ENCODE results near the gene SOX8. TPM values are rescaled to one million over a fixed set of nuclear protein-coding genes. Genes with fewer than 3 reads are reported as not detected.

Gene SOX8
- total RNA-seq, 1 experiment from 2014 or later = 0.47 TPM

- H3K4me1 ChIP-seq (ENCODE audit: insufficient read depth, low read length) = no peaks in the 10 kb centered on the region
- ChIA-PET CTCF (no interaction called here), POLR2A (ENCODE audit: unreplicated experiment) (no interaction called here)
- intact Hi-C loops (cut with micrococcal nuclease) = no loop called here
- no peaks in the 10 kb centered on the region for H3K9me3 ChIP-seq (ENCODE audit: low read length)
- no peak overlapping the region for H2AFZ ChIP-seq (ENCODE audit: low read length)
- TF ChIP-seq EZH2 (IDR thresholded peaks at IDR 0.05; ENCODE audit: low read length, unreplicated experiment) = no peak
- no peak for TF ChIP-seq EZH2phosphoT487 (IDR thresholded peaks at IDR 0.05; ENCODE audit: borderline replicate concordance, low read length)
- no peak for TF ChIP-seq CTCF (conservative IDR thresholded peaks at IDR 0.05; ENCODE audit: low read depth, low read length)
- H3K36me3 ChIP-seq (ENCODE audit: low read depth, low read length) = no peaks in the 10 kb centered on the region
- H3K27ac ChIP-seq (ENCODE audit: low read length) = no peak overlapping the region
- no peak for ATAC-seq
- H3K79me2 ChIP-seq (ENCODE audit: low read length) = no peaks in the 10 kb centered on the region
- H3K27me3 ChIP-seq (ENCODE audit: low read length) = no peaks in the 10 kb centered on the region
- no peak overlapping the region for H3K4me2 ChIP-seq (ENCODE audit: low read length)
- no peak overlapping the region for H3K4me3 ChIP-seq (ENCODE audit: low read length)
- no peak for DNase-seq
- BruUV-seq (replicated peaks) = no TSS peak
- H3K9ac ChIP-seq (ENCODE audit: low read length) = no peak overlapping the region
- H3F3A ChIP-seq (ENCODE audit: low read length, unreplicated experiment) = no peaks in the 10 kb centered on the region
- H3K9me2 ChIP-seq (replicated peaks; ENCODE audit: low read length) = no peaks in the 10 kb centered on the region
- H4K20me1 ChIP-seq (ENCODE audit: low read length) = no peaks in the 10 kb centered on the region
Observed at GRCh38 chr16:1032607-1033006, 51.0 kb downstream of the SOX8 start.

GRCh38 chr16:1033128-1033679, 51.6 kb downstream of the SOX8 start:
- no TSS peak for BruUV-seq (replicated peaks)
- Histone ChIP-seq H3K9ac (ENCODE audit: low read length) (no peak overlapping the region), H3F3A (ENCODE audit: low read length, unreplicated experiment) (no peaks in the 10 kb centered on the region), H3K27ac (ENCODE audit: low read length) (no peak overlapping the region), H3K79me2 (ENCODE audit: low read length) (no peaks in the 10 kb centered on the region), H3K9me3 (ENCODE audit: low read length) (no peaks in the 10 kb centered on the region), H3K27me3 (ENCODE audit: low read length) (no peaks in the 10 kb centered on the region), H4K20me1 (ENCODE audit: low read length) (no peaks in the 10 kb centered on the region), H3K36me3 (ENCODE audit: low read depth, low read length) (no peaks in the 10 kb centered on the region), H2AFZ (ENCODE audit: low read length) (no peak overlapping the region), H3K4me2 (ENCODE audit: low read length) (no peak overlapping the region), H3K4me1 (ENCODE audit: insufficient read depth, low read length) (no peaks in the 10 kb centered on the region), H3K9me2 (replicated peaks; ENCODE audit: low read length) (no peaks in the 10 kb centered on the region), H3K4me3 (ENCODE audit: low read length) (no peak overlapping the region)
- DNase-seq = no peak
- TF ChIP-seq EZH2 (IDR thresholded peaks at IDR 0.05; ENCODE audit: low read length, unreplicated experiment) (no peak), EZH2phosphoT487 (IDR thresholded peaks at IDR 0.05; ENCODE audit: borderline replicate concordance, low read length) (no peak), CTCF (conservative IDR thresholded peaks at IDR 0.05; ENCODE audit: low read depth, low read length) (no peak)
- POLR2A ChIA-PET (ENCODE audit: unreplicated experiment) = no interaction called here
- no peak for ATAC-seq
- CTCF ChIA-PET = no interaction called here
- intact Hi-C loops (cut with micrococcal nuclease) = no loop called here

GRCh38 chr16:1034230-1035065, 52.9 kb downstream of the SOX8 start:
- BruUV-seq (replicated peaks) = no TSS peak
- intact Hi-C loops (cut with micrococcal nuclease) = no loop called here
- Histone ChIP-seq H3K9ac (ENCODE audit: low read length) (no peak overlapping the region), H3K27ac (ENCODE audit: low read length) (no peak overlapping the region), H3K9me3 (ENCODE audit: low read length) (no peaks in the 10 kb centered on the region), H3K36me3 (ENCODE audit: low read depth, low read length) (no peaks in the 10 kb centered on the region), H3K79me2 (ENCODE audit: low read length) (no peaks in the 10 kb centered on the region), H3K4me1 (ENCODE audit: insufficient read depth, low read length) (no peaks in the 10 kb centered on the region), H3K27me3 (ENCODE audit: low read length) (no peaks in the 10 kb centered on the region), H3F3A (ENCODE audit: low read length, unreplicated experiment) (no peaks in the 10 kb centered on the region), H3K9me2 (replicated peaks; ENCODE audit: low read length) (no peaks in the 10 kb centered on the region), H3K4me3 (ENCODE audit: low read length) (no peak overlapping the region), H3K4me2 (ENCODE audit: low read length) (no peak overlapping the region), H2AFZ (ENCODE audit: low read length) (no peak overlapping the region), H4K20me1 (ENCODE audit: low read length) (no peaks in the 10 kb centered on the region)
- no peak for DNase-seq
- CTCF ChIA-PET = no interaction called here
- POLR2A ChIA-PET (ENCODE audit: unreplicated experiment) = no interaction called here
- ATAC-seq = no peak
- no peak for TF ChIP-seq EZH2 (IDR thresholded peaks at IDR 0.05; ENCODE audit: low read length, unreplicated experiment)

Measured in PC-3 (cell line).